HEK293T (cell line): Measurements from ENCODE around the gene FBXO15.

Experiments used
- ARNT ChIP-seq: fragments of 450-650 bp; IDR thresholded peaks from 2 replicates; pipeline ENCODE4 v1.6.1; 2017; ENCODE audit warnings: mild to moderate bottlenecking
- BHLHE40 ChIP-seq: fragments of 450-650 bp; IDR thresholded peaks from 2 replicates; pipeline ENCODE4 v1.6.1; 2016; ENCODE audit warnings: mild to moderate bottlenecking, moderate library complexity, borderline replicate concordance
- CTBP1 ChIP-seq: fragments of 450-650 bp; IDR thresholded peaks from 2 replicates; pipeline ENCODE4 v1.6.1; 2016; ENCODE audit warnings: borderline replicate concordance
- FOXA1 ChIP-seq: fragments of 450-650 bp; IDR thresholded peaks from 2 replicates; pipeline ENCODE4 v1.6.1; 2016; ENCODE audit warnings: mild to moderate bottlenecking
- FOXK2 ChIP-seq: fragments of 450-650 bp; IDR thresholded peaks from 2 replicates; pipeline ENCODE4 v1.6.1; 2016; ENCODE audit warnings: mild to moderate bottlenecking
- FOXM1 ChIP-seq: fragments of 450-650 bp; IDR thresholded peaks from 2 replicates; pipeline ENCODE4 v1.6.1; 2017; ENCODE audit warnings: mild to moderate bottlenecking, borderline replicate concordance
- HDGF ChIP-seq: fragments of 450-650 bp; IDR thresholded peaks from 2 replicates; pipeline ENCODE4 v1.6.1; 2017; ENCODE audit warnings: antibody characterized with exemption, borderline replicate concordance
- L3MBTL2 ChIP-seq: fragments of 450-650 bp; conservative IDR thresholded peaks from 2 replicates; pipeline ENCODE4 v1.6.1; 2016; ENCODE audit warnings: mild to moderate bottlenecking
- NFRKB ChIP-seq: fragments of 450-650 bp; IDR thresholded peaks from 2 replicates; pipeline ENCODE4 v1.6.1; 2016; ENCODE audit warnings: mild to moderate bottlenecking, moderate library complexity
- SP1 ChIP-seq: fragments of 450-650 bp; IDR thresholded peaks from 2 replicates; pipeline ENCODE4 v1.6.1; 2017
- SUZ12 ChIP-seq: fragments of 450-650 bp; IDR thresholded peaks from 2 replicates; pipeline ENCODE4 v1.6.1; 2016; ENCODE audit warnings: mild to moderate bottlenecking
- TARDBP ChIP-seq: fragments of 450-650 bp; IDR thresholded peaks from 2 replicates; pipeline ENCODE4 v1.6.1; 2016
- ZNF384 ChIP-seq: fragments of 450-650 bp; IDR thresholded peaks from 2 replicates; pipeline ENCODE4 v1.6.1; 2016
- TF ChIP-seq, protein P1 (sequence below): fragments of 450-650 bp; IDR thresholded peaks from 2 replicates; pipeline ENCODE4 v1.6.1; 2016

- TF ChIP-seq FOXM1, result no peak
- no peak for TF ChIP-seq BHLHE40
- no peak for TF ChIP-seq HDGF
- TF ChIP-seq SUZ12, result no peak
- TF ChIP-seq FOXK2, result no peak
- TF ChIP-seq CTBP1, result no peak
- no peak for TF ChIP-seq NFRKB
- no peak for TF ChIP-seq SP1
- TF ChIP-seq ARNT, result no peak
- no peak for TF ChIP-seq L3MBTL2
- no peak for TF ChIP-seq TARDBP
- TF ChIP-seq, protein P1, sequence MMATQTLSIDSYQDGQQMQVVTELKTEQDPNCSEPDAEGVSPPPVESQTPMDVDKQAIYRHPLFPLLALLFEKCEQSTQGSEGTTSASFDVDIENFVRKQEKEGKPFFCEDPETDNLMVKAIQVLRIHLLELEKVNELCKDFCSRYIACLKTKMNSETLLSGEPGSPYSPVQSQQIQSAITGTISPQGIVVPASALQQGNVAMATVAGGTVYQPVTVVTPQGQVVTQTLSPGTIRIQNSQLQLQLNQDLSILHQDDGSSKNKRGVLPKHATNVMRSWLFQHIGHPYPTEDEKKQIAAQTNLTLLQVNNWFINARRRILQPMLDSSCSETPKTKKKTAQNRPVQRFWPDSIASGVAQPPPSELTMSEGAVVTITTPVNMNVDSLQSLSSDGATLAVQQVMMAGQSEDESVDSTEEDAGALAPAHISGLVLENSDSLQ, result no peak
- TF ChIP-seq ZNF384, result no peak
- no peak for TF ChIP-seq FOXA1
Observed at GRCh38 chr18:74084184-74084855, 63.3 kb downstream of the FBXO15 start.
